Endothelial cell of umbilical vein (primary cell): ENCODE results near the gene CRHR1. TPM values are rescaled to one million over a fixed set of nuclear protein-coding genes. Genes with fewer than 3 reads are reported as not detected.

ENCODE experiments used
- BruUV-seq: library from RNA; stranded (reverse); fragments of 400-500 nt; replicated peaks from 2 replicates; lab custom pipeline; 2021; lab: Mats Ljungman, UMichigan
- CTCF ChIA-PET: fragments of 300-600, 350-600 bp; sonication (Branson Sonifier 250); formaldehyde crosslinking; loops from one replicate; lab custom pipeline; 2021; ENCODE audit warnings: antibody characterized with exemption, inconsistent platforms; lab: Charles Lee
- POLR2A ChIA-PET: fragments of 300-600, 350-600 bp; sonication (Branson Sonifier 250); formaldehyde crosslinking; loops from one replicate; lab custom pipeline; 2021; ENCODE audit warnings: antibody characterized with exemption, inconsistent platforms; lab: Charles Lee
- DNase-seq: peaks from one replicate; pipeline ENCODE4 v3.0.0-alpha.2; 2011; ENCODE audit warnings: low read depth, low spot score
- FAIRE-seq: peaks from 2 replicates; lab custom pipeline; 2011; peaks lifted over from hg19 to GRCh38; lab: Jason Lieb, UNC
- H2AFZ ChIP-seq: 2 replicates; pipeline ENCODE4 v1.6.0; 2012; ENCODE audit warnings: low read depth, low read length, control low read depth, inconsistent platforms
- H3K27ac ChIP-seq: 2 replicates; pipeline ENCODE4 v1.5.1; 2011; ENCODE audit warnings: low read depth, mild to moderate bottlenecking, control low read depth, low read length, moderate library complexity; ENCODE audit not compliant: insufficient read depth
- H3K27me3 ChIP-seq, 2 experiments: 2 replicates each; pipeline versions ENCODE4 v1.6.0 to v1.6.1; 2011; ENCODE audit warnings: low read length in 2 of 2, mixed read lengths in 1 of 2; ENCODE audit not compliant: control insufficient read depth in 2 of 2, insufficient read depth in 2 of 2
- H3K36me3 ChIP-seq, 2 experiments: 2 replicates in 1 of 2; 3 replicates in 1 of 2; pipeline ENCODE4 v1.5.1; 2011; ENCODE audit warnings: low read length in 2 of 2, mild to moderate bottlenecking in 1 of 2, moderate library complexity in 1 of 2; ENCODE audit not compliant: control insufficient read depth in 2 of 2, insufficient read depth in 2 of 2; ENCODE audit errors: extremely low read depth in 1 of 2
- H3K4me1 ChIP-seq: 3 replicates; pipeline ENCODE4 v1.5.1; 2011; ENCODE audit warnings: mild to moderate bottlenecking, low read length; ENCODE audit not compliant: control insufficient read depth, insufficient read depth; ENCODE audit errors: extremely low read depth
- H3K4me2 ChIP-seq: 2 replicates; pipeline ENCODE4 v1.6.1; 2011; ENCODE audit warnings: low read length, control low read depth, mixed read lengths; ENCODE audit not compliant: insufficient read depth
- H3K4me3 ChIP-seq, 3 experiments: fragments of 200-600 bp in 1 of 3; sonication (generic), shearing (Covaris generic) in 1 of 3; replicated peaks in 1 of 3; 2 replicates each; pipeline ENCODE4 v1.5.1; 2011 to 2016; ENCODE audit warnings: control low read depth in 3 of 3, low read length in 3 of 3, mild to moderate bottlenecking in 2 of 3, inconsistent platforms in 1 of 3, low read depth in 1 of 3, moderate library complexity in 1 of 3; ENCODE audit not compliant: insufficient read depth in 1 of 3
- H3K79me2 ChIP-seq: 2 replicates; pipeline ENCODE4 v1.6.0; 2012; ENCODE audit warnings: low read length, inconsistent platforms; ENCODE audit not compliant: control insufficient read depth, insufficient read depth
- H3K9ac ChIP-seq: replicated peaks from 2 replicates; pipeline ENCODE3; 2011; ENCODE audit warnings: low read length, control low read depth; ENCODE audit not compliant: insufficient read depth; ENCODE audit errors: extremely low read depth
- H3K9me1 ChIP-seq: replicated peaks from 3 replicates; pipeline ENCODE4 v1.6.0; 2011; ENCODE audit warnings: mild to moderate bottlenecking, low read length; ENCODE audit not compliant: control insufficient read depth, insufficient read depth; ENCODE audit errors: extremely low read depth
- H3K9me3 ChIP-seq: replicated peaks from 2 replicates; pipeline ENCODE4 v1.5.1; 2012; ENCODE audit warnings: low read length, inconsistent platforms; ENCODE audit not compliant: control insufficient read depth, insufficient read depth
- H4K20me1 ChIP-seq: replicated peaks from 2 replicates; pipeline ENCODE3; 2011; ENCODE audit warnings: mild to moderate bottlenecking, low read length; ENCODE audit not compliant: control insufficient read depth, insufficient read depth; ENCODE audit errors: extremely low read depth
- EZH2 ChIP-seq: IDR thresholded peaks from 2 replicates; pipeline ENCODE4 v1.6.1; 2012; ENCODE audit warnings: borderline replicate concordance, low read depth, mild to moderate bottlenecking, moderate library complexity, low read length, inconsistent platforms; ENCODE audit not compliant: severe bottlenecking
- FOS ChIP-seq: IDR thresholded peaks from 2 replicates; pipeline ENCODE4 v1.6.1; 2011; ENCODE audit warnings: mild to moderate bottlenecking, low read length, moderate library complexity, borderline replicate concordance; ENCODE audit not compliant: insufficient read depth
- GATA2 ChIP-seq: IDR thresholded peaks from 2 replicates; pipeline ENCODE4 v1.7.0; 2011; ENCODE audit warnings: low read depth, mild to moderate bottlenecking, moderate library complexity, mixed read lengths, low read length; ENCODE audit not compliant: insufficient read length, insufficient read depth
- JUN ChIP-seq: IDR thresholded peaks from 2 replicates; pipeline ENCODE4 v1.6.1; 2011; ENCODE audit warnings: borderline replicate concordance, low read depth; ENCODE audit not compliant: insufficient read length, insufficient read depth
- MYC ChIP-seq: IDR thresholded peaks from one replicate; pipeline ENCODE4 v1.6.1; 2011; ENCODE audit warnings: mild to moderate bottlenecking, low read depth, low read length
- POLR2A ChIP-seq: IDR thresholded peaks from 2 replicates; pipeline ENCODE4 v1.6.1; 2012; ENCODE audit warnings: low read depth, mild to moderate bottlenecking, control low read depth, low read length
- POLR2AphosphoS5 ChIP-seq: IDR thresholded peaks from 2 replicates; pipeline ENCODE4 v1.6.1; 2012; ENCODE audit warnings: low read depth, mild to moderate bottlenecking, control low read depth, low read length, moderate library complexity; ENCODE audit not compliant: insufficient read depth
- dilution Hi-C: fragments of 300-500 bp; cut with MboI; formaldehyde crosslinking; loops from one replicate; pipeline ENCODE4 v1.15.0; 2019; ENCODE audit warnings: low sequenced_read_pairs; ENCODE audit not compliant: extremely low pct_ligation_motif_present
- intact Hi-C: fragments of 100-400 bp; cut with micrococcal nuclease; formaldehyde crosslinking; loops from one replicate; pipeline ENCODE4 v1.10.0; 2022
- polyA plus RNA-seq, 4 experiments: library from polyadenylated mRNA; depleted of rRNA in 3 of 4; stranded (reverse) in 3 of 4; unstranded in 1 of 4; fragments of >200 nt; gene quantifications; 2 replicates each; pipeline versions ENCODE4 v1.2.1 to v1.2.3, GENCODE V29; 2011 to 2012; ENCODE audit warnings: missing spikeins in 1 of 4
- total RNA-seq: library from RNA; stranded (reverse); gene quantifications from 2 replicates; pipeline ENCODE4 v1.2.3, GENCODE V29; 2021
- TF ChIP-seq, protein P1 (sequence below): IDR thresholded peaks from 2 replicates; pipeline ENCODE4 v1.6.1; 2011; ENCODE audit not compliant: insufficient read depth, insufficient read length
- TF ChIP-seq, protein P2 (sequence below), 2 donors: IDR thresholded peaks; 1 replicate in 1 of 2; 2 replicates in 1 of 2; pipeline ENCODE4 v1.5.1; 2011; ENCODE audit warnings: low read length in 2 of 2, mild to moderate bottlenecking in 2 of 2, moderate library complexity in 2 of 2, control low read depth in 1 of 2, inconsistent platforms in 1 of 2, low read depth in 1 of 2; ENCODE audit not compliant: insufficient read depth in 1 of 2; ENCODE audit errors: extremely low read depth in 1 of 2

The CRHR1 gene
- total and polyA plus RNA-seq, 2 donors (not counting 3 experiments of a cell fraction or from before 2014, with no cell fraction given) = not detected

DNA sequence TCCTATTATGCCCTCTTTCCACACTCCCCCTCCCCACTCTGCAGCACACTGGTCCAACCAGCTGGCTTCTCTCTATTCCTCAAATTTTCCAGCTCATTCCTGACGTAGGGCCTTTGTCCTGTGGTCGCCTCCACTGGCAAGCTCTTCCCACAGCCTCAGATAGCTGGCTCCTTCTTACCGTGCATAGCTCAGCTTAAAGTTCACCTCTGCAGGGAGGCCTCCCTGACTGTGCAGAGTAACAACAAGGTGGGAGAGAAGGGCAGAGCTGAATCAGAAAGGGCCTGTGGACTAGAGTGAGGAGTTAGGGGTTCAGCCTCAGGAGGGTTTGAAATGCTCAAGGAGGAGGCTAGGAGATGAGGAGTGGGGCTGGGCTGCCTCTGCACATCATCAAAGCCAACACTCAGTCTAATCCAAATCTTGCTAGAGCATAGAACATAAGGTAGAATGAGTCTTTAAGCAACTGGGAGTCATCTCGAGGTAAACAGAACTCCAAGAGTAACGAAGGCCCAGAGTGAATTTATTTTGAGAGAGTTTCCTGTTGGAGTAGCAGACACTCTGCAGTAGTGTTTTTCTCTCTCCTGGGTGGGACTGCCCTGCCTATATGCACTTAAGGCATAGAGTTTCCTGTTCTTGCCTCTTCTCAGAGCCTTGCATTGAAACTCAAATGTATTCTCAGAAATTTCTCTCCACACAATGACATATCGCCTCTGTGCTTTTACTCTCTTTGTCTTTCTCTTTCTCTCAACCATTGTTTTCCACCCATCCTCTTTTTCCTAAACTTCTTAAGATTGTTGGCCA lies 79.9 kb downstream of the CRHR1 start:
- no TSS peak for BruUV-seq
- ChIA-PET CTCF (no interaction called here), POLR2A (interaction anchor here (0.6 kb wide), 1 partner anchor 9 kb away, joined by 3 read pairs; no protein-coding TSS in a partner anchor)
- DNase-seq (no peak), FAIRE-seq (no peak)
- H3K9ac ChIP-seq = no peak overlapping the region
- H3K9me1 ChIP-seq = no peaks in the 10 kb centered on the region
- TF ChIP-seq MYC (no peak), POLR2AphosphoS5 (no peak), FOS (no peak), GATA2 (no peak), POLR2A (no peak), EZH2 (no peak), JUN (no peak)
- TF ChIP-seq, protein P1, sequence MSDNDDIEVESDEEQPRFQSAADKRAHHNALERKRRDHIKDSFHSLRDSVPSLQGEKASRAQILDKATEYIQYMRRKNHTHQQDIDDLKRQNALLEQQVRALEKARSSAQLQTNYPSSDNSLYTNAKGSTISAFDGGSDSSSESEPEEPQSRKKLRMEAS = no peak
- TF ChIP-seq, protein P2, sequence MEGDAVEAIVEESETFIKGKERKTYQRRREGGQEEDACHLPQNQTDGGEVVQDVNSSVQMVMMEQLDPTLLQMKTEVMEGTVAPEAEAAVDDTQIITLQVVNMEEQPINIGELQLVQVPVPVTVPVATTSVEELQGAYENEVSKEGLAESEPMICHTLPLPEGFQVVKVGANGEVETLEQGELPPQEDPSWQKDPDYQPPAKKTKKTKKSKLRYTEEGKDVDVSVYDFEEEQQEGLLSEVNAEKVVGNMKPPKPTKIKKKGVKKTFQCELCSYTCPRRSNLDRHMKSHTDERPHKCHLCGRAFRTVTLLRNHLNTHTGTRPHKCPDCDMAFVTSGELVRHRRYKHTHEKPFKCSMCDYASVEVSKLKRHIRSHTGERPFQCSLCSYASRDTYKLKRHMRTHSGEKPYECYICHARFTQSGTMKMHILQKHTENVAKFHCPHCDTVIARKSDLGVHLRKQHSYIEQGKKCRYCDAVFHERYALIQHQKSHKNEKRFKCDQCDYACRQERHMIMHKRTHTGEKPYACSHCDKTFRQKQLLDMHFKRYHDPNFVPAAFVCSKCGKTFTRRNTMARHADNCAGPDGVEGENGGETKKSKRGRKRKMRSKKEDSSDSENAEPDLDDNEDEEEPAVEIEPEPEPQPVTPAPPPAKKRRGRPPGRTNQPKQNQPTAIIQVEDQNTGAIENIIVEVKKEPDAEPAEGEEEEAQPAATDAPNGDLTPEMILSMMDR (IDR thresholded peaks at IDR 0.05; ENCODE audit: extremely low read depth in 1 of 2, insufficient read depth in 1 of 2, low read depth in 1 of 2, low read length in 2 of 2) = no peak
- no peak overlapping the region for H3K4me3 ChIP-seq
- H3K9me3 ChIP-seq = no peaks in the 10 kb centered on the region
- H3K36me3 ChIP-seq = no peaks in the 10 kb centered on the region
- peaks cover 4 to 5% of the 10 kb centered on the region in 2 experiments for H3K27me3 ChIP-seq
- intact Hi-C loops (no loop called here), dilution Hi-C loops (no loop called here)
- no peaks in the 10 kb centered on the region for H4K20me1 ChIP-seq
- no peaks in the 10 kb centered on the region for H3K79me2 ChIP-seq
- H3K4me1 ChIP-seq = no peaks in the 10 kb centered on the region
- H3K4me2 ChIP-seq = no peak overlapping the region
- H2AFZ ChIP-seq = no peak overlapping the region
- no peak overlapping the region for H3K27ac ChIP-seq
